Measurements from ENCODE around the gene TMEM30A. TPM values are rescaled to one million over a fixed set of nuclear protein-coding genes. Genes with fewer than 3 reads are reported as not detected.

TMEM30A gene
- total RNA-seq, 5 donors from 2014 or later (not counting 1 experiment from before 2014, with no cell fraction given) = 43.4 to 67.6 (median 55.1) TPM

Other genes starting within 250 kb of the TMEM30A start
- under 1 TPM in 3 of 5 donors, not detected in 2; 0.59 to 0.95 (median 0.76) TPM for gene COL12A1, start 78.7 kb downstream of the TMEM30A start, total RNA-seq
- gene COX7A2, start 41.0 kb downstream of the TMEM30A start, total RNA-seq = 100 to 1,000 TPM; 195 to 213 (median 198) TPM
- under 1 TPM in 2 of 5 donors, not detected in 3; 0.07 to 0.09 TPM for gene FILIP1, start 209.0 kb upstream of the TMEM30A start, total RNA-seq